ENCODE results near the gene CHN2. TPM values are rescaled to one million over a fixed set of nuclear protein-coding genes. Genes with fewer than 3 reads are reported as not detected.

The CHN2 gene
- total RNA-seq, 1 experiment from 2014 or later: 5.0 TPM

DNA sequence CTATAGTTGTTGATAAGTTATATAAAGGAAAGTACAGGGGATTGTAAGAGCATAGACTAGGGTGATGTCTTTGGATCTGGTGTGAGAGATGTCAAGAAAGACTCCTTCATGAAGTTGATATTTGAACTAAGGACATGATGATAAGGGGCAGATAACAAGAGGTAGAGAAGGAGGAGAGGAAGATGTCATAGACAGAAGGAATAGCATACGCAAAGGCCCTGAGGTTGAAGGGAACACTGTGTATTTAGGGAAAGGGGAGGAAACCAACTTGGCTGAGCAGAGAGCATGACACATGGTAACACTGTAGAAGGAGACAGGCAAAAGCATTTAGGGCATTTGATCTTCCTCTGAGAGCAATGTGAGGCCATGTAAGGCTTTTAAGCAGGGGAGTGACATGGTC, 170.8 kb downstream of the CHN2 start:
- Mint-ChIP-seq H3K27me3 (ENCODE audit: low read depth) (no peaks in the 10 kb centered on the region), H3K36me3 (no peaks in the 10 kb centered on the region), H3K4me3 (no peak overlapping the region), H3K9me3 (no peaks in the 10 kb centered on the region), H3K4me1 (peaks cover 16% of the 10 kb centered on the region), H3K27ac (no peak overlapping the region)
- ChIA-PET CTCF (interaction anchor here (1.4 kb wide), 1 partner anchor 409 kb away, joined by 4 read pairs; no protein-coding TSS in a partner anchor), POLR2A (no interaction called here)
- ATAC-seq (no peak), DNase-seq (ENCODE audit: low spot score) (no peak)
- TF ChIP-seq, protein P1, sequence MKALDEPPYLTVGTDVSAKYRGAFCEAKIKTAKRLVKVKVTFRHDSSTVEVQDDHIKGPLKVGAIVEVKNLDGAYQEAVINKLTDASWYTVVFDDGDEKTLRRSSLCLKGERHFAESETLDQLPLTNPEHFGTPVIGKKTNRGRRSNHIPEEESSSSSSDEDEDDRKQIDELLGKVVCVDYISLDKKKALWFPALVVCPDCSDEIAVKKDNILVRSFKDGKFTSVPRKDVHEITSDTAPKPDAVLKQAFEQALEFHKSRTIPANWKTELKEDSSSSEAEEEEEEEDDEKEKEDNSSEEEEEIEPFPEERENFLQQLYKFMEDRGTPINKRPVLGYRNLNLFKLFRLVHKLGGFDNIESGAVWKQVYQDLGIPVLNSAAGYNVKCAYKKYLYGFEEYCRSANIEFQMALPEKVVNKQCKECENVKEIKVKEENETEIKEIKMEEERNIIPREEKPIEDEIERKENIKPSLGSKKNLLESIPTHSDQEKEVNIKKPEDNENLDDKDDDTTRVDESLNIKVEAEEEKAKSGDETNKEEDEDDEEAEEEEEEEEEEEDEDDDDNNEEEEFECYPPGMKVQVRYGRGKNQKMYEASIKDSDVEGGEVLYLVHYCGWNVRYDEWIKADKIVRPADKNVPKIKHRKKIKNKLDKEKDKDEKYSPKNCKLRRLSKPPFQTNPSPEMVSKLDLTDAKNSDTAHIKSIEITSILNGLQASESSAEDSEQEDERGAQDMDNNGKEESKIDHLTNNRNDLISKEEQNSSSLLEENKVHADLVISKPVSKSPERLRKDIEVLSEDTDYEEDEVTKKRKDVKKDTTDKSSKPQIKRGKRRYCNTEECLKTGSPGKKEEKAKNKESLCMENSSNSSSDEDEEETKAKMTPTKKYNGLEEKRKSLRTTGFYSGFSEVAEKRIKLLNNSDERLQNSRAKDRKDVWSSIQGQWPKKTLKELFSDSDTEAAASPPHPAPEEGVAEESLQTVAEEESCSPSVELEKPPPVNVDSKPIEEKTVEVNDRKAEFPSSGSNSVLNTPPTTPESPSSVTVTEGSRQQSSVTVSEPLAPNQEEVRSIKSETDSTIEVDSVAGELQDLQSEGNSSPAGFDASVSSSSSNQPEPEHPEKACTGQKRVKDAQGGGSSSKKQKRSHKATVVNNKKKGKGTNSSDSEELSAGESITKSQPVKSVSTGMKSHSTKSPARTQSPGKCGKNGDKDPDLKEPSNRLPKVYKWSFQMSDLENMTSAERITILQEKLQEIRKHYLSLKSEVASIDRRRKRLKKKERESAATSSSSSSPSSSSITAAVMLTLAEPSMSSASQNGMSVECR (CRISPR knock-in tag; IDR thresholded peaks at IDR 0.05; ENCODE audit: borderline replicate concordance): no peak
- TF ChIP-seq, protein P2, sequence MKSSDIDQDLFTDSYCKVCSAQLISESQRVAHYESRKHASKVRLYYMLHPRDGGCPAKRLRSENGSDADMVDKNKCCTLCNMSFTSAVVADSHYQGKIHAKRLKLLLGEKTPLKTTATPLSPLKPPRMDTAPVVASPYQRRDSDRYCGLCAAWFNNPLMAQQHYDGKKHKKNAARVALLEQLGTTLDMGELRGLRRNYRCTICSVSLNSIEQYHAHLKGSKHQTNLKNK (CRISPR knock-in tag; IDR thresholded peaks at IDR 0.05): no peak
- TF ChIP-seq, protein P3, sequence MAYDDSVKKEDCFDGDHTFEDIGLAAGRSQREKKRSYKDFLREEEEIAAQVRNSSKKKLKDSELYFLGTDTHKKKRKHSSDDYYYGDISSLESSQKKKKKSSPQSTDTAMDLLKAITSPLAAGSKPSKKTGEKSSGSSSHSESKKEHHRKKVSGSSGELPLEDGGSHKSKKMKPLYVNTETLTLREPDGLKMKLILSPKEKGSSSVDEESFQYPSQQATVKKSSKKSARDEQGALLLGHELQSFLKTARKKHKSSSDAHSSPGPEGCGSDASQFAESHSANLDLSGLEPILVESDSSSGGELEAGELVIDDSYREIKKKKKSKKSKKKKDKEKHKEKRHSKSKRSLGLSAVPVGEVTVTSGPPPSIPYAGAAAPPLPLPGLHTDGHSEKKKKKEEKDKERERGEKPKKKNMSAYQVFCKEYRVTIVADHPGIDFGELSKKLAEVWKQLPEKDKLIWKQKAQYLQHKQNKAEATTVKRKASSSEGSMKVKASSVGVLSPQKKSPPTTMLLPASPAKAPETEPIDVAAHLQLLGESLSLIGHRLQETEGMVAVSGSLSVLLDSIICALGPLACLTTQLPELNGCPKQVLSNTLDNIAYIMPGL (CRISPR knock-in tag; IDR thresholded peaks at IDR 0.05): no peak
- TF ChIP-seq ZBTB21 (CRISPR knock-in tag; IDR thresholded peaks at IDR 0.05; ENCODE audit: borderline replicate concordance) (no peak), ZNF263 (CRISPR knock-in tag; IDR thresholded peaks at IDR 0.05; ENCODE audit: low read depth) (no peak), SOX15 (CRISPR knock-in tag; IDR thresholded peaks at IDR 0.05) (no peak), ELF4 (CRISPR knock-in tag; IDR thresholded peaks at IDR 0.05; ENCODE audit: low read depth) (no peak), ZNF232 (CRISPR knock-in tag; IDR thresholded peaks at IDR 0.05) (no peak), TEAD4 (CRISPR knock-in tag; IDR thresholded peaks at IDR 0.05) (no peak), ZNF219 (CRISPR knock-in tag; IDR thresholded peaks at IDR 0.05; ENCODE audit: borderline replicate concordance) (no peak)
- TF ChIP-seq, protein P4, sequence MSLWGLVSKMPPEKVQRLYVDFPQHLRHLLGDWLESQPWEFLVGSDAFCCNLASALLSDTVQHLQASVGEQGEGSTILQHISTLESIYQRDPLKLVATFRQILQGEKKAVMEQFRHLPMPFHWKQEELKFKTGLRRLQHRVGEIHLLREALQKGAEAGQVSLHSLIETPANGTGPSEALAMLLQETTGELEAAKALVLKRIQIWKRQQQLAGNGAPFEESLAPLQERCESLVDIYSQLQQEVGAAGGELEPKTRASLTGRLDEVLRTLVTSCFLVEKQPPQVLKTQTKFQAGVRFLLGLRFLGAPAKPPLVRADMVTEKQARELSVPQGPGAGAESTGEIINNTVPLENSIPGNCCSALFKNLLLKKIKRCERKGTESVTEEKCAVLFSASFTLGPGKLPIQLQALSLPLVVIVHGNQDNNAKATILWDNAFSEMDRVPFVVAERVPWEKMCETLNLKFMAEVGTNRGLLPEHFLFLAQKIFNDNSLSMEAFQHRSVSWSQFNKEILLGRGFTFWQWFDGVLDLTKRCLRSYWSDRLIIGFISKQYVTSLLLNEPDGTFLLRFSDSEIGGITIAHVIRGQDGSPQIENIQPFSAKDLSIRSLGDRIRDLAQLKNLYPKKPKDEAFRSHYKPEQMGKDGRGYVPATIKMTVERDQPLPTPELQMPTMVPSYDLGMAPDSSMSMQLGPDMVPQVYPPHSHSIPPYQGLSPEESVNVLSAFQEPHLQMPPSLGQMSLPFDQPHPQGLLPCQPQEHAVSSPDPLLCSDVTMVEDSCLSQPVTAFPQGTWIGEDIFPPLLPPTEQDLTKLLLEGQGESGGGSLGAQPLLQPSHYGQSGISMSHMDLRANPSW (CRISPR knock-in tag; conservative IDR thresholded peaks at IDR 0.05; ENCODE audit: low read depth): no peak
- TF ChIP-seq, protein P5, sequence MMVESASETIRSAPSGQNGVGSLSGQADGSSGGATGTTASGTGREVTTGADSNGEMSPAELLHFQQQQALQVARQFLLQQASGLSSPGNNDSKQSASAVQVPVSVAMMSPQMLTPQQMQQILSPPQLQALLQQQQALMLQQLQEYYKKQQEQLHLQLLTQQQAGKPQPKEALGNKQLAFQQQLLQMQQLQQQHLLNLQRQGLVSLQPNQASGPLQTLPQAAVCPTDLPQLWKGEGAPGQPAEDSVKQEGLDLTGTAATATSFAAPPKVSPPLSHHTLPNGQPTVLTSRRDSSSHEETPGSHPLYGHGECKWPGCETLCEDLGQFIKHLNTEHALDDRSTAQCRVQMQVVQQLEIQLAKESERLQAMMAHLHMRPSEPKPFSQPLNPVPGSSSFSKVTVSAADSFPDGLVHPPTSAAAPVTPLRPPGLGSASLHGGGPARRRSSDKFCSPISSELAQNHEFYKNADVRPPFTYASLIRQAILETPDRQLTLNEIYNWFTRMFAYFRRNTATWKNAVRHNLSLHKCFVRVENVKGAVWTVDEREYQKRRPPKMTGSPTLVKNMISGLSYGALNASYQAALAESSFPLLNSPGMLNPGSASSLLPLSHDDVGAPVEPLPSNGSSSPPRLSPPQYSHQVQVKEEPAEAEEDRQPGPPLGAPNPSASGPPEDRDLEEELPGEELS (CRISPR knock-in tag; IDR thresholded peaks at IDR 0.05): no peak
- TF ChIP-seq, protein P6, sequence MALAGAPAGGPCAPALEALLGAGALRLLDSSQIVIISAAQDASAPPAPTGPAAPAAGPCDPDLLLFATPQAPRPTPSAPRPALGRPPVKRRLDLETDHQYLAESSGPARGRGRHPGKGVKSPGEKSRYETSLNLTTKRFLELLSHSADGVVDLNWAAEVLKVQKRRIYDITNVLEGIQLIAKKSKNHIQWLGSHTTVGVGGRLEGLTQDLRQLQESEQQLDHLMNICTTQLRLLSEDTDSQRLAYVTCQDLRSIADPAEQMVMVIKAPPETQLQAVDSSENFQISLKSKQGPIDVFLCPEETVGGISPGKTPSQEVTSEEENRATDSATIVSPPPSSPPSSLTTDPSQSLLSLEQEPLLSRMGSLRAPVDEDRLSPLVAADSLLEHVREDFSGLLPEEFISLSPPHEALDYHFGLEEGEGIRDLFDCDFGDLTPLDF (CRISPR knock-in tag; IDR thresholded peaks at IDR 0.05): no peak
- TF ChIP-seq, protein P7, sequence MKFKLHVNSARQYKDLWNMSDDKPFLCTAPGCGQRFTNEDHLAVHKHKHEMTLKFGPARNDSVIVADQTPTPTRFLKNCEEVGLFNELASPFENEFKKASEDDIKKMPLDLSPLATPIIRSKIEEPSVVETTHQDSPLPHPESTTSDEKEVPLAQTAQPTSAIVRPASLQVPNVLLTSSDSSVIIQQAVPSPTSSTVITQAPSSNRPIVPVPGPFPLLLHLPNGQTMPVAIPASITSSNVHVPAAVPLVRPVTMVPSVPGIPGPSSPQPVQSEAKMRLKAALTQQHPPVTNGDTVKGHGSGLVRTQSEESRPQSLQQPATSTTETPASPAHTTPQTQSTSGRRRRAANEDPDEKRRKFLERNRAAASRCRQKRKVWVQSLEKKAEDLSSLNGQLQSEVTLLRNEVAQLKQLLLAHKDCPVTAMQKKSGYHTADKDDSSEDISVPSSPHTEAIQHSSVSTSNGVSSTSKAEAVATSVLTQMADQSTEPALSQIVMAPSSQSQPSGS (CRISPR knock-in tag; IDR thresholded peaks at IDR 0.05; ENCODE audit: borderline replicate concordance, low read depth): no peak
- TF ChIP-seq, protein P8, sequence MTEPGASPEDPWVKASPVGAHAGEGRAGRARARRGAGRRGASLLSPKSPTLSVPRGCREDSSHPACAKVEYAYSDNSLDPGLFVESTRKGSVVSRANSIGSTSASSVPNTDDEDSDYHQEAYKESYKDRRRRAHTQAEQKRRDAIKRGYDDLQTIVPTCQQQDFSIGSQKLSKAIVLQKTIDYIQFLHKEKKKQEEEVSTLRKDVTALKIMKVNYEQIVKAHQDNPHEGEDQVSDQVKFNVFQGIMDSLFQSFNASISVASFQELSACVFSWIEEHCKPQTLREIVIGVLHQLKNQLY (CRISPR knock-in tag; IDR thresholded peaks at IDR 0.05): no peak
- TF ChIP-seq, protein P9, sequence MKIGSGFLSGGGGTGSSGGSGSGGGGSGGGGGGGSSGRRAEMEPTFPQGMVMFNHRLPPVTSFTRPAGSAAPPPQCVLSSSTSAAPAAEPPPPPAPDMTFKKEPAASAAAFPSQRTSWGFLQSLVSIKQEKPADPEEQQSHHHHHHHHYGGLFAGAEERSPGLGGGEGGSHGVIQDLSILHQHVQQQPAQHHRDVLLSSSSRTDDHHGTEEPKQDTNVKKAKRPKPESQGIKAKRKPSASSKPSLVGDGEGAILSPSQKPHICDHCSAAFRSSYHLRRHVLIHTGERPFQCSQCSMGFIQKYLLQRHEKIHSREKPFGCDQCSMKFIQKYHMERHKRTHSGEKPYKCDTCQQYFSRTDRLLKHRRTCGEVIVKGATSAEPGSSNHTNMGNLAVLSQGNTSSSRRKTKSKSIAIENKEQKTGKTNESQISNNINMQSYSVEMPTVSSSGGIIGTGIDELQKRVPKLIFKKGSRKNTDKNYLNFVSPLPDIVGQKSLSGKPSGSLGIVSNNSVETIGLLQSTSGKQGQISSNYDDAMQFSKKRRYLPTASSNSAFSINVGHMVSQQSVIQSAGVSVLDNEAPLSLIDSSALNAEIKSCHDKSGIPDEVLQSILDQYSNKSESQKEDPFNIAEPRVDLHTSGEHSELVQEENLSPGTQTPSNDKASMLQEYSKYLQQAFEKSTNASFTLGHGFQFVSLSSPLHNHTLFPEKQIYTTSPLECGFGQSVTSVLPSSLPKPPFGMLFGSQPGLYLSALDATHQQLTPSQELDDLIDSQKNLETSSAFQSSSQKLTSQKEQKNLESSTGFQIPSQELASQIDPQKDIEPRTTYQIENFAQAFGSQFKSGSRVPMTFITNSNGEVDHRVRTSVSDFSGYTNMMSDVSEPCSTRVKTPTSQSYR (CRISPR knock-in tag; IDR thresholded peaks at IDR 0.05): no peak

All from WTC11 (cell line).